Sigmoid colon (tissue), 3 donors: ENCODE results near the gene SERPINB10.

Experiments
- CTCF ChIP-seq, 4 experiments: fragments of 450-650 bp in 3 of 4; fragments of 200-600 bp in 1 of 4; IDR thresholded peaks; one replicate each; pipeline ENCODE4 v1.5.1; 2016 to 2019; ENCODE audit warnings: antibody characterized with exemption in 4 of 4, mild to moderate bottlenecking in 3 of 4, moderate library complexity in 2 of 4
- POLR2A ChIP-seq, 2 donors: fragments of 450-650 bp; IDR thresholded peaks; one replicate each; pipeline ENCODE4 v1.6.1; 2016; ENCODE audit warnings: antibody characterized with exemption in 2 of 2, mild to moderate bottlenecking in 2 of 2, moderate library complexity in 2 of 2

GRCh38 chr18:63949068-63949737 is 41.4 kb downstream of the SERPINB10 start, which contains the start of gene HMSD:
- no peak for TF ChIP-seq POLR2A (IDR thresholded peaks at IDR 0.05)
- TF ChIP-seq CTCF (IDR thresholded peaks at IDR 0.05), result peak in 1 of 4 experiments; percentile 25
